Neural progenitor cell (in vitro differentiated cells): ENCODE results near the gene METTL23.
A peak's percentile ranks its signal among the peaks of the same experiment; 100 is the strongest.

ENCODE experiments used
- EZH2 ChIP-seq: fragments of 200-600 bp; sonication (generic); IDR thresholded peaks from 2 replicates; pipeline ENCODE4 v1.6.1; 2017; ENCODE audit warnings: antibody characterized with exemption, mild to moderate bottlenecking, moderate library complexity
- TF ChIP-seq, protein P1 (sequence below): fragments of 200-600 bp; sonication (generic); IDR thresholded peaks from 2 replicates; pipeline ENCODE4 v1.5.1; 2017; ENCODE audit warnings: antibody characterized with exemption, mild to moderate bottlenecking

DNA sequence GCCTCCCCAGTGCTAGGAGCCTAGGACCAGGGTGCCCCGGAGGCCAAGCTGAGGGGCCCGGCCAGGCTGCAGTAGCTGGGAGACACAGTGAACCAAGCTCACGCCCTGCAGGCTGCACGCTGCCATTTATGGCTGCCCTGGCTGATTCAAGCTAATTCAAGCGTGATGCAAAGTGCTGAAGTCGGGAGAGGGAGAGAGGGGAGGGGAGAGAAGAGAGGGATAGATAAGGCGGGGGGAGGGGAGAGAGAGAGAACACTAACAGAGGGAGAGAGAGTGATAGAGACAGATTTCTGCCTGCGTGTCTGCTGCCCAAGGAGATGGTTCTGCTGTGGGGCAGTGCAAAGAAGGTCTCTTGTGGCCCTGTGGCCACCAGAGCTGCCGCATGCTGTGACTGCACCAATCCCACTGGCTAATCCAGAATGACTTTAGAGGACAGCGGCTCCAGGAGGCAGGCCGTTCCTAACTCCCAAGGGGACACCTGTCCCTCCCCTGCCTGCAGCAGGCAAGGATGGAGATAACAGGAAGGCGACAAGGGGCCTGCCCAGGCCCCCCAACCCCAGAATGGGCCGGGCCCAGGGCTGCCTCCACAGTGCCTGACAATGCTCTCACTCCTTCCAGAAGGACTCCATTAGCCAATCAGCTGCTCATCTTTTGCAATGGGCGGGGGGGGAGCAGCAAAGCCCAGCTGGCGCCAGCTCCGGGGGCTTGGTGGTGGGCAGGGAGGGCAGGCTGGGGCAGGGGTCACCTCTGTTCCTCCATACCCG, 28.8 kb upstream of the METTL23 start:
- TF ChIP-seq, protein P1, sequence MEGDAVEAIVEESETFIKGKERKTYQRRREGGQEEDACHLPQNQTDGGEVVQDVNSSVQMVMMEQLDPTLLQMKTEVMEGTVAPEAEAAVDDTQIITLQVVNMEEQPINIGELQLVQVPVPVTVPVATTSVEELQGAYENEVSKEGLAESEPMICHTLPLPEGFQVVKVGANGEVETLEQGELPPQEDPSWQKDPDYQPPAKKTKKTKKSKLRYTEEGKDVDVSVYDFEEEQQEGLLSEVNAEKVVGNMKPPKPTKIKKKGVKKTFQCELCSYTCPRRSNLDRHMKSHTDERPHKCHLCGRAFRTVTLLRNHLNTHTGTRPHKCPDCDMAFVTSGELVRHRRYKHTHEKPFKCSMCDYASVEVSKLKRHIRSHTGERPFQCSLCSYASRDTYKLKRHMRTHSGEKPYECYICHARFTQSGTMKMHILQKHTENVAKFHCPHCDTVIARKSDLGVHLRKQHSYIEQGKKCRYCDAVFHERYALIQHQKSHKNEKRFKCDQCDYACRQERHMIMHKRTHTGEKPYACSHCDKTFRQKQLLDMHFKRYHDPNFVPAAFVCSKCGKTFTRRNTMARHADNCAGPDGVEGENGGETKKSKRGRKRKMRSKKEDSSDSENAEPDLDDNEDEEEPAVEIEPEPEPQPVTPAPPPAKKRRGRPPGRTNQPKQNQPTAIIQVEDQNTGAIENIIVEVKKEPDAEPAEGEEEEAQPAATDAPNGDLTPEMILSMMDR, result peak; percentile 5
- TF ChIP-seq EZH2, result no peak
